MM.1S (cell line): Measurements from ENCODE around the gene BCL2L2.

Experiments
- DNase-seq: peaks from one replicate; pipeline ENCODE4 v3.0.0-alpha.2; 2015
- H2AFZ ChIP-seq: fragments of 300-600 bp; sonication (generic); 2 replicates; pipeline ENCODE4 v1.6.0; 2016; ENCODE audit warnings: antibody characterized with exemption, low read length
- H3F3A ChIP-seq: fragments of 300-600 bp; sonication (generic); 2 replicates; pipeline ENCODE4 v1.6.1; 2016; ENCODE audit warnings: mild to moderate bottlenecking, antibody characterized with exemption, low read length, moderate library complexity, mixed read lengths; ENCODE audit not compliant: insufficient read depth
- H3K27ac ChIP-seq: fragments of 300-600 bp; sonication (generic); 2 replicates; pipeline ENCODE4 v1.5.1; 2016; ENCODE audit warnings: mild to moderate bottlenecking, low read length
- H3K27me3 ChIP-seq: fragments of 300-600 bp; sonication (generic); replicated peaks from 2 replicates; pipeline ENCODE4 v1.6.0; 2016; ENCODE audit warnings: low read length; ENCODE audit not compliant: insufficient read depth
- H3K36me3 ChIP-seq: fragments of 300-600 bp; sonication (generic); replicated peaks from 2 replicates; pipeline ENCODE4 v1.6.1; 2016; ENCODE audit warnings: mild to moderate bottlenecking, low read length, mixed read lengths; ENCODE audit not compliant: insufficient read depth
- H3K4me1 ChIP-seq: fragments of 300-600 bp; sonication (generic); 2 replicates; pipeline ENCODE4 v1.6.1; 2016; ENCODE audit warnings: low read length, mixed read lengths
- H3K4me2 ChIP-seq: fragments of 300-600 bp; sonication (generic); 2 replicates; pipeline ENCODE4 v1.6.0; 2016; ENCODE audit warnings: low read depth, low read length
- H3K4me3 ChIP-seq: fragments of 300-600 bp; sonication (generic); 2 replicates; pipeline ENCODE4 v1.5.1; 2016; ENCODE audit warnings: low read length, mixed read lengths
- H3K79me2 ChIP-seq: fragments of 300-600 bp; sonication (generic); 2 replicates; pipeline ENCODE4 v1.6.1; 2016; ENCODE audit warnings: mixed run types, low read length, mixed read lengths
- H3K9ac ChIP-seq: fragments of 300-600 bp; sonication (generic); 2 replicates; pipeline ENCODE4 v1.6.1; 2016; ENCODE audit warnings: low read length, mixed read lengths
- H3K9me2 ChIP-seq: fragments of 300-600 bp; sonication (generic); replicated peaks from 2 replicates; pipeline ENCODE4 v1.6.1; 2016; ENCODE audit warnings: mild to moderate bottlenecking, low read length, mixed read lengths; ENCODE audit not compliant: insufficient read depth
- H3K9me3 ChIP-seq: fragments of 300-600 bp; sonication (generic); replicated peaks from 2 replicates; pipeline ENCODE4 v1.6.1; 2016; ENCODE audit warnings: mild to moderate bottlenecking, low read length, mixed read lengths; ENCODE audit not compliant: insufficient read depth
- H4K20me1 ChIP-seq: fragments of 300-600 bp; sonication (generic); 2 replicates; pipeline ENCODE4 v1.6.1; 2016; ENCODE audit warnings: mild to moderate bottlenecking, low read length, moderate library complexity, mixed read lengths; ENCODE audit not compliant: insufficient read depth
- EZH2 ChIP-seq: fragments of 300-600 bp; sonication (generic); optimal IDR thresholded peaks from 2 replicates; pipeline ENCODE3; 2017; ENCODE audit warnings: low read depth, mild to moderate bottlenecking, antibody characterized with exemption, low read length, mixed read lengths
- EZH2phosphoT487 ChIP-seq: fragments of 300-600 bp; sonication (generic); IDR thresholded peaks from 2 replicates; pipeline ENCODE4 v1.6.1; 2018; ENCODE audit warnings: antibody characterized with exemption, low read length
- TF ChIP-seq, protein P1 (sequence below): fragments of 300-600 bp; sonication (generic); IDR thresholded peaks from 2 replicates; pipeline ENCODE4 v1.5.1; 2016; ENCODE audit warnings: antibody characterized with exemption, low read length, mixed read lengths

The BCL2L2 gene

DNA sequence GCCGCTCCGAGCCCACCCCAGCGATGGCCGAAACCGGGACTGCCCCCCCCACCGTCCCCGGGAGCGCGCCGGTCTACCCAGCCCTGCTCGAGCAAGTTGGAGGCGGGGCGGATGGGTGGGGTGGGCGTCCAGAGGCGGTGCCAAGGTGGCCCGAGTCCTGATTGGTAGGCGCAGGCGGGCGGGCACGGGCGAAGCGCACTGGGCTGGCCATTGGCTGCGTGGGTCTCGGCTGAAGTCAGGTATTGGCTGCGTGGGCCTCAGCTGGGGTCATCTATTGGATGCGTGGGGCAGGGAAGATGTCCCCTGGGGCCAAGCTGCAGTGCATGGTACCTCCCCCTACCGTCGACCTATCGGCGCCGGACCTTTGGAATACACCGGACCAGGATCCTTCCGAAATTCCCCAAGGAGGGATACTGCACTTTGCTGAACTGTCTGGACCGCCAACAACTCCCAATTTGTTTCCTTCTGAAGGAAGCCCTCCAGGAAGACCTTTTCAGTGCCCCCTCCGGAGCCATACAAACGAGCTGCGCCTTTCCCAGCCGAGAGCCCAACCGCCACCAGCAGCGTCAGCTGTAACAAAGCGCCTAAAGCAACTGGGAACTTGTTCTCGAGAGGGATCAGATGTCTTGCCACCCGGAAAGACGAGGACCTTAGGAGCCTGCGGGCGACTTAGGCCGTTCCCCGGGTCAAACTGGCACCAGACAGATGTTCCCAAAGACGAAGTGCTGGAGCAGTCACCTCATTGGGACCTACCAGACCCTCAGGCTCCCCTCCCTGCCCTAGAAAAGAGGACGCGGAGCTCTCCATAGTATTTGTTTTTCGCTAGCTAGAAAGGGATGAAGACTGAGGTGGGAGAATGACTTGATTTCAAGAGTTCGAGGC is 20.4 kb upstream of the BCL2L2 start, which contains the start of gene HOMEZ:
TSS of gene HOMEZ (minus strand) at position 113 of the 882 bp plus-strand sequence. CDS start 180 bp downstream, outside the sequence.
- H3K4me2 ChIP-seq = peak within 1 kb of the TSS; percentile 76
- H3K9me2 ChIP-seq = no peaks in the 10 kb centered on the region
- H3K4me3 ChIP-seq = peak within 1 kb of the TSS; percentile 86
- no peaks in the 10 kb centered on the region for H3K9me3 ChIP-seq
- H4K20me1 ChIP-seq = no peaks in the 10 kb centered on the region
- peaks cover 6% of the 10 kb centered on the region for H3F3A ChIP-seq
- no peaks in the 10 kb centered on the region; the same call in 1 of the 2 replicates for H3K4me1 ChIP-seq
- peak within 1 kb of the TSS; percentile 59; the same call in 1 of the 2 replicates for H3K27ac ChIP-seq
- peak within 1 kb of the TSS; percentile 65 for H2AFZ ChIP-seq
- H3K79me2 ChIP-seq = peaks cover 19% of the 10 kb centered on the region
- TF ChIP-seq, protein P1, sequence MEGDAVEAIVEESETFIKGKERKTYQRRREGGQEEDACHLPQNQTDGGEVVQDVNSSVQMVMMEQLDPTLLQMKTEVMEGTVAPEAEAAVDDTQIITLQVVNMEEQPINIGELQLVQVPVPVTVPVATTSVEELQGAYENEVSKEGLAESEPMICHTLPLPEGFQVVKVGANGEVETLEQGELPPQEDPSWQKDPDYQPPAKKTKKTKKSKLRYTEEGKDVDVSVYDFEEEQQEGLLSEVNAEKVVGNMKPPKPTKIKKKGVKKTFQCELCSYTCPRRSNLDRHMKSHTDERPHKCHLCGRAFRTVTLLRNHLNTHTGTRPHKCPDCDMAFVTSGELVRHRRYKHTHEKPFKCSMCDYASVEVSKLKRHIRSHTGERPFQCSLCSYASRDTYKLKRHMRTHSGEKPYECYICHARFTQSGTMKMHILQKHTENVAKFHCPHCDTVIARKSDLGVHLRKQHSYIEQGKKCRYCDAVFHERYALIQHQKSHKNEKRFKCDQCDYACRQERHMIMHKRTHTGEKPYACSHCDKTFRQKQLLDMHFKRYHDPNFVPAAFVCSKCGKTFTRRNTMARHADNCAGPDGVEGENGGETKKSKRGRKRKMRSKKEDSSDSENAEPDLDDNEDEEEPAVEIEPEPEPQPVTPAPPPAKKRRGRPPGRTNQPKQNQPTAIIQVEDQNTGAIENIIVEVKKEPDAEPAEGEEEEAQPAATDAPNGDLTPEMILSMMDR = no peak
- TF ChIP-seq EZH2 = no peak
- no peak for TF ChIP-seq EZH2phosphoT487
- H3K36me3 ChIP-seq = no peaks in the 10 kb centered on the region
- peak within 1 kb of the TSS; percentile 72 for H3K9ac ChIP-seq
- no peaks in the 10 kb centered on the region for H3K27me3 ChIP-seq
- peak; percentile 91 for DNase-seq

DNA sequence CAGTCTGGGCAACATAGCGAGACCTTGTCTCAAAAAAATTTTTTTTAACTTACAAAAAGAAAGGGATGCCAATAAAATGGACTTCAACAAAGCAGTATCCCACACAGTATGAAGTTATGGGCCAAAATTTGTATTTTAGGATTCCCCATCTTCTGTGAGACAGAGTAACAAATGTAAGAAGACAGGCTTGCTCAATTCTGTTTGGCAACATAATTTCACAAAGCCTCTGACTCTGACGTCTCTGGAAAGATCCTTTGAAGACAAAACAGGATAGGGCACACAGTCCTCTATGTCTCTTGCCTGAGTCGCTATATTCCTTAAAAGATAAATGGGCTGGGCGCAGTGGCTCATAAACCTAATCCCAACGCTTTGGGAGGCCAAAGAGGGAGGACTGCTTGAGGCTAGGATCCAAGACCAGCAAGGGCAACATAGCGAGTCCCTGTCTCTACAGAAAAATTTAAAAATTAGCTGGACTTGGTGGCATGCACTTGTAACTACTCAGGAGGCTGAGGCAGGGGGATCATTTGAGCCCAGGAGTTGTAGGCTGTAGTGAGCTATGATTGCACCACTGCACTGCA is 19.6 kb upstream of the BCL2L2 start:
- Histone ChIP-seq H2AFZ (peak overlapping the region; percentile 65; the same call in 1 of the 2 replicates), H3K4me2 (peak overlapping the region; percentile 76), H3F3A (peaks cover 6% of the 10 kb centered on the region), H3K9ac (peak overlapping the region; percentile 67; the same call in 1 of the 2 replicates), H3K9me2 (no peaks in the 10 kb centered on the region), H4K20me1 (no peaks in the 10 kb centered on the region), H3K9me3 (no peaks in the 10 kb centered on the region), H3K4me3 (peak overlapping the region; percentile 86), H3K4me1 (no peaks in the 10 kb centered on the region; the same call in 1 of the 2 replicates), H3K27me3 (no peaks in the 10 kb centered on the region), H3K79me2 (peaks cover 19% of the 10 kb centered on the region), H3K27ac (peak overlapping the region; percentile 59; the same call in 1 of the 2 replicates), H3K36me3 (no peaks in the 10 kb centered on the region)
- no peak for DNase-seq
- TF ChIP-seq, protein P1 = no peak
- TF ChIP-seq EZH2phosphoT487 = no peak
- no peak for TF ChIP-seq EZH2

DNA sequence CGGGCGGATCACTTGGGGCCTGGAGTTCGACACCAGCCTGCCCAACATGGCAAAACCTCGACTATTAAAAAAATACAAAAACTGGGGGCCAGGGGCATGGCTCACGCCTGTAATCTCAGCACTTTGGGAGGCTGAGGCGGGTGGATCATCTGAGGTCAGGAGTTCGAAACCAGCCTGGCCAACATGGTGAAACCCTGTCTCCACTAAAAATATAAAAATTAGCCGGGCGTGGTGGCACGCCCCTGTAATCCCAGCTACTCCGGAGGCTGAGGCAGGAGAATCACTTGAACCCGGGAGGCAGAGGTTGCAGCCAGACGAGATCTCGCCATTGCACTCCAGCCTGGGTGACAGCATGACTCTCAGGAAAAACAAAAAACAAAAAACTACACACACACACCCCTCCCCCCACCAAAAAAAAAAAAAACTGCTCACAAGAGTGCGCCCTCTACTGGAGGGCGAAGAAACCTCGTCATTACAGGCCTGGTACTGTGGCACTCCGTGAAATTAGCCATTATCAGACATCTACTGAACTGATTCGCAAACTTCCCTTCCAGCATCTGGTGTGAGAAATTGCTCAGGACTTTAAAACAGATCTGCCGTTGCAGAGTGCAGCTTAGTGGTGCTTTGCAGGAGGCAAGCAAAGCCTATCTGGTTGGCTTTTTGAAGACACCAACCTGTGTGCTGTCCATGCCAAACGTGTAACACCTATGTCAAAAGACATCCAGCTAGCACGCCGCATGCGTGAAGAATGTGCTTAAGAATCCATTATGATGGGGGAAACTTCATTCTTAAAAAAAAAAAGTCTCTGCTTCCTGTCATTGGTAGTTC is 11.7 kb upstream of the BCL2L2 start:
- H3K9me3 ChIP-seq = no peaks in the 10 kb centered on the region
- H3K4me1 ChIP-seq = no peaks in the 10 kb centered on the region
- no peaks in the 10 kb centered on the region for H3K27me3 ChIP-seq
- no peak overlapping the region for H2AFZ ChIP-seq
- TF ChIP-seq EZH2phosphoT487 = no peak
- TF ChIP-seq EZH2 = no peak
- TF ChIP-seq, protein P1 = peak; percentile 57
- DNase-seq = peak; percentile 24
- H3K4me2 ChIP-seq = no peak overlapping the region
- H3K9me2 ChIP-seq = no peaks in the 10 kb centered on the region
- H3K36me3 ChIP-seq = no peaks in the 10 kb centered on the region
- no peaks in the 10 kb centered on the region; the same call in 1 of the 2 replicates for H3K79me2 ChIP-seq
- no peak overlapping the region for H3K9ac ChIP-seq
- no peak overlapping the region for H3K27ac ChIP-seq
- H4K20me1 ChIP-seq = no peaks in the 10 kb centered on the region
- H3F3A ChIP-seq = no peaks in the 10 kb centered on the region
- no peak overlapping the region for H3K4me3 ChIP-seq
